GM23248 (cell line): Measurements from ENCODE around the gene FABP6.

Experiments used
- EZH2 ChIP-seq: fragments of 200-600 bp; sonication (generic); IDR thresholded peaks from 2 replicates; pipeline ENCODE4 v1.6.1; 2018; ENCODE audit warnings: antibody characterized with exemption, mild to moderate bottlenecking; ENCODE audit not compliant: insufficient read depth, poor library complexity, severe bottlenecking
- EZH2phosphoT487 ChIP-seq: fragments of 200-600 bp; sonication (generic); IDR thresholded peaks from 2 replicates; pipeline ENCODE4 v1.6.1; 2018; ENCODE audit warnings: antibody characterized with exemption, moderate library complexity, mild to moderate bottlenecking, low read depth; ENCODE audit not compliant: insufficient read depth

DNA sequence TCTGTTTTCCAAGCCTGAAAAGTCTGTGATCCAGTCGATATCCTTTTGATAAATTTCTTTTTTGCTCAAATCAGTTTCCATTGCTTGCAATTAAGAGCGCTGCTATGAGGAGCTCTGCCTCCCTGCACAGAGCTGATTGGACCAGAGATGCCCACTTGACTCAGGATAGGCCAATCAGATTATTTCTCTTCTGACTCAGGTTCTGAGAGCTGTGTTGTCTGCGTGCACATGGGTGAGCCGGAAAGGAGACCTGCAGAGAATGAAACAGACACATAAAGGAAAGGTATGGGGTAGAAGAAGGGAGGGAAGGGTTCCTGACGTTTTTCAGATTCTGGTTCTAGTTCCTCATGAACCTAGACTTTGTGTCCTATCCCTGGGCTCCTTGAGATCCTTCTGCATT, 15.8 kb upstream of the FABP6 start:
- TF ChIP-seq EZH2, result no peak
- TF ChIP-seq EZH2phosphoT487, result no peak
